Activated CD4-positive, alpha-beta T cell treated with anti-CD3 and anti-CD28 coated beads, Interleukin-2, amount 50 U/mL, for 4 hours (primary cell): ENCODE data around the gene GNAS.
A peak's percentile ranks its signal among the peaks of the same experiment; 100 is the strongest.
"Not testable (repeated sequence)": the region's sequence is repeated elsewhere in the genome, so short reads cannot be mapped to it uniquely, and the experiment has no call there.

Experiments
- DNase-seq, 2 experiments: peaks; one replicate each; pipeline ENCODE4 v3.0.0-alpha.2; 2020

Gene GNAS

GRCh38 chr20:58828804-58829203 is 23.7 kb upstream of the GNAS start:
- DNase-seq = not testable (repeated sequence)

GRCh38 chr20:58829531-58829941 is 23.0 kb upstream of the GNAS start:
- DNase-seq = no peak

GRCh38 chr20:58832457-58832856 is 20.1 kb upstream of the GNAS start:
- no peak for DNase-seq

- no peak for DNase-seq
Observed at GRCh38 chr20:58833921-58834320, 18.6 kb upstream of the GNAS start.

GRCh38 chr20:58835231-58835630 is 17.3 kb upstream of the GNAS start:
- no peak for DNase-seq

GRCh38 chr20:58836616-58837204 is 15.8 kb upstream of the GNAS start:
- no peak for DNase-seq

- no peak for DNase-seq
Observed at GRCh38 chr20:58837717-58838116, 14.8 kb upstream of the GNAS start.

- DNase-seq = no peak
Observed at GRCh38 chr20:58838174-58838573, 14.3 kb upstream of the GNAS start.

- DNase-seq = peak; percentile 31 to 42
Observed at GRCh38 chr20:58839474-58839874, 13.0 kb upstream of the GNAS start.

- no peak for DNase-seq
Observed at GRCh38 chr20:58839991-58840747, 12.3 kb upstream of the GNAS start.

- no peak for DNase-seq
Observed at GRCh38 chr20:58840816-58841538, 11.5 kb upstream of the GNAS start.

- DNase-seq = no peak
Observed at GRCh38 chr20:58841539-58842264, 10.8 kb upstream of the GNAS start.

- DNase-seq = no peak
Observed at GRCh38 chr20:58842276-58842675, 10.2 kb upstream of the GNAS start.

GRCh38 chr20:58843128-58843556 is 9.4 kb upstream of the GNAS start:
- no peak for DNase-seq

- DNase-seq = no peak
Observed at GRCh38 chr20:58845706-58846105, 6.8 kb upstream of the GNAS start.

- DNase-seq = no peak
Observed at GRCh38 chr20:58847463-58847862, 5.1 kb upstream of the GNAS start.

- DNase-seq = peak; percentile 75 to 78
Observed at GRCh38 chr20:58850693-58851174, 1.8 kb upstream of the GNAS start, which contains the start of gene GNAS-AS1. Gene GNAS-AS1 (minus strand): TSS chr20:58850902.

GRCh38 chr20:58851221-58851968 is 1.1 kb upstream of the GNAS start:
- DNase-seq = no peak

- DNase-seq = no peak
Observed at GRCh38 chr20:58851969-58852458, 502 bp upstream of the GNAS start.

- DNase-seq = no peak
Observed at GRCh38 chr20:58853466-58853865, 950 bp downstream of the GNAS start.

GRCh38 chr20:58853976-58854637 is 1.6 kb downstream of the GNAS start:
- DNase-seq = no peak
